ENCODE data around the gene U2AF1L4.

The U2AF1L4 gene

DNA sequence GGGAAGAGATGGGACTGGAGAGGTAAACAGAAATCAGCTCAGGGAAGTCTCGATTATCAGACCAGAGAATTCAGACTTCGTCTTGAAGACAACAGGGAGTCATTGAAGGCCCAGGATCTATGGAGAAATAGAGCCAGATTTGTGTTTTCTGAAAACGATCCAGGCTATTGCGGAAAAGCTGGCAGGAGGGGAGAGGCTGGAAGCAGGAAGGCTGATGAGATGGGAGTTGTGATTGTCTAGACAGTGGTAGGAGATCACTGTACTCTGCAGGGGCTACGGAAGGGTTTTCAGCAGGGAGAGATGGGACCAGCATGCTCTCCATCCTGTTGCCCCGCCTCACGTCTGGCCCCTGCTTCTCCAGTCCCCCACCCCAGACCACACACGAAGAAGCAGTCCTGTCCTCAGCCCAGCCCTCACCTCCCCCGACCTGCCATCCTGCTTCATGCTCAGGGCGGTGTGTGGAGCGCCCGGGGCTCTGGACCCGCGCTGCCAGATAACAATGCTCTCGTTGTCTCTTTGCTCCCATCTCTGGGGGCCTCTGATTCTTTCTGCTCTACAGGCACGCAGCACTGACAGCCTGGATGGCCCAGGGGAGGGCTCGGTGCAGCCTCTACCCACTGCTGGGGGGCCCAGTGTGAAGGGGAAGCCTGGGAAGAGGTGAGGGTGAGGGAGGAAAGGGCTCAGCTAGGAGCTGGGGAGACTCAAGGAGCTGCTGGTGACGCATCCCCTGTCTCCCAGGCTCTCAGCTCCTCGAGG is 32.0 kb upstream of the U2AF1L4 start:
- TF ChIP-seq POLR2A (IDR thresholded peaks at IDR 0.05; ENCODE audit: extremely low read depth, insufficient read length) (no peak), MYC (IDR thresholded peaks at IDR 0.05; ENCODE audit: low read depth, low read length) (no peak)
- TF ChIP-seq, protein P1, sequence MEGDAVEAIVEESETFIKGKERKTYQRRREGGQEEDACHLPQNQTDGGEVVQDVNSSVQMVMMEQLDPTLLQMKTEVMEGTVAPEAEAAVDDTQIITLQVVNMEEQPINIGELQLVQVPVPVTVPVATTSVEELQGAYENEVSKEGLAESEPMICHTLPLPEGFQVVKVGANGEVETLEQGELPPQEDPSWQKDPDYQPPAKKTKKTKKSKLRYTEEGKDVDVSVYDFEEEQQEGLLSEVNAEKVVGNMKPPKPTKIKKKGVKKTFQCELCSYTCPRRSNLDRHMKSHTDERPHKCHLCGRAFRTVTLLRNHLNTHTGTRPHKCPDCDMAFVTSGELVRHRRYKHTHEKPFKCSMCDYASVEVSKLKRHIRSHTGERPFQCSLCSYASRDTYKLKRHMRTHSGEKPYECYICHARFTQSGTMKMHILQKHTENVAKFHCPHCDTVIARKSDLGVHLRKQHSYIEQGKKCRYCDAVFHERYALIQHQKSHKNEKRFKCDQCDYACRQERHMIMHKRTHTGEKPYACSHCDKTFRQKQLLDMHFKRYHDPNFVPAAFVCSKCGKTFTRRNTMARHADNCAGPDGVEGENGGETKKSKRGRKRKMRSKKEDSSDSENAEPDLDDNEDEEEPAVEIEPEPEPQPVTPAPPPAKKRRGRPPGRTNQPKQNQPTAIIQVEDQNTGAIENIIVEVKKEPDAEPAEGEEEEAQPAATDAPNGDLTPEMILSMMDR (IDR thresholded peaks at IDR 0.05; ENCODE audit: low read depth, low read length): no peak
- TF ChIP-seq, protein P2, sequence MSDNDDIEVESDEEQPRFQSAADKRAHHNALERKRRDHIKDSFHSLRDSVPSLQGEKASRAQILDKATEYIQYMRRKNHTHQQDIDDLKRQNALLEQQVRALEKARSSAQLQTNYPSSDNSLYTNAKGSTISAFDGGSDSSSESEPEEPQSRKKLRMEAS (IDR thresholded peaks at IDR 0.05; ENCODE audit: low read depth, low read length): no peak
- no peak overlapping the region for H3K4me3 ChIP-seq (ENCODE audit: low read depth, low read length)
- DNase-seq (ENCODE audit: low read depth): no peak

DNA sequence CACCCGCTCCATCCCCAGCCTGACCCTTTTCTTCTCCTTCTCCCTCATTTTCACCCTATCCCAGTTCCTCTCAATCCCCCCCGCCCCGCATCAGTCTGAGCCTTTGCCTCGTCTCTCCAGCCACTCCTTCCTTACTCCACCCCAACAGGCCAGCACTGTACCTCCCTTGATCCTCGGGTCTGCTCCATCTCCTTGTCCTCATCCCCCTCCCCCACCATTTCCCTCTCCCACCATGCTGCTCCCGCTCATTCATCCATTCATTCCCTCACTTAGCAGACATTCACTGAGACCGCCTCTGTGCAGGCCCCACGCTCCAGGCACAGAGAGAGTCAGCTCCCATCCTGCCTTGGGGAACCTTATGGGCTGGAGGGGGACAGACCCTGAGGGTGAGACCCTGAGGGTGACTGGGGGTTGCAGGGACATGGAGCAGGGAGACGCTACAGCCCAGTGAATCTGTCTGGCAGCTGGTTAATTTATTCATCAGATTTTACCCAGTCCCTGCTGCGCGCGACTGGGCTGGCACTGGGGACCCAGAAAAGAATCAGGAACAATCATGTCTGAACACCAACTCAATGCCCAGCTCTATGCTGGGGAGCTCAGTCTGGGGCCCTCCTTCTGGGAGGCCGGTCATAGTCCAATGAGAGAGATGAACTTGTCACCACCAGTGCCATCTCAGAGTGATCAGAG is 31.0 kb upstream of the U2AF1L4 start:
- no peak for DNase-seq (ENCODE audit: low read depth)

DNA sequence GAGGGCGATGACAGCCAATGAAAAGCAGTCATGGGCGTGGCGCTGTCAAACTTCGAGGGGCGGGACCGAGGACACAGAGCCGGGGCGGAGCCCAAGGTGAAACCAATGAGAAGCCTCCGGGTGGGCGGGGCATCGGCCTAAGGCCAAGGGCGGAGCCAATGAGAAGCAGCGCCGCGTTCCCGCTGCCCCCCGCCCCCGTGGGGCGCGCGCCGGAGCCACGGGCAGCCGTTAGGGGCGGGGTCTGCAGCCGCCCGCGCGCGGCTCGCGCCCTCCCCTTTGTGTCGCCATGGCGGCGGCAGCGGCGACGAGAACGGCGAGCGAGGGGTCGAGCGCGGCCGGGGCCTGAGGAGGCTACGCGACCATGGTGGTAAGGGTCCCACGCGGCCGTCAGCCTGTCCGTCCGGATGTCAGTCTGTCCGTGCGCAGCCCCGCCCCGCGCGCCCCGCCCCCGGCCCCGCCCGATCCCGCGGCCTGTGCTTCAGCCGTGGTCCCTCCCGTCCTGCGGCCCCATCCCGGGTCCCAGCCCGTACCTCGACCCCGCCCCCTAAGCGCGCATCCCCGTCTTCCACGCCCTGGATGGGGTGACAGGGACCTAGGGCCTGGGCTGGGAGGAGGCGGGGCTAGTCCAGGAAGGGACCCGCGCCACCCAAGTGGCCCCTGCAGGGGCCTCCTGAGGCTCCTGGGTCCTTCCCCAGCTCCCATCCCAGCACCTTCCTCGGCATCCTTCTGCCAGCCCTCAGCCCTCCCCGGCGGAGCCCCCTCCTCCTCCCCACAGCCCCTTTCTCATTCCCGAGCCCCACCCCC is 30.3 kb upstream of the U2AF1L4 start, which contains the start of gene ARHGAP33:
TSS of gene ARHGAP33 (plus strand) at position 267 of the 804 bp plus-strand sequence. CDS start at position 362, 95 bp downstream.
- peak within 1 kb of the TSS; percentile 28 for H3K4me3 ChIP-seq (ENCODE audit: low read depth, low read length)
- peak; percentile 90 for DNase-seq (ENCODE audit: low read depth)
- TF ChIP-seq, protein P1 (IDR thresholded peaks at IDR 0.05; ENCODE audit: low read depth, low read length): no peak
- TF ChIP-seq, protein P2 (IDR thresholded peaks at IDR 0.05; ENCODE audit: low read depth, low read length): peak; percentile 33; the same call in 1 of the 2 replicates
- TF ChIP-seq POLR2A (IDR thresholded peaks at IDR 0.05; ENCODE audit: extremely low read depth, insufficient read length): peak; percentile 41

More for the DNA sequence above, 31.0 kb upstream of the U2AF1L4 start:
- TF ChIP-seq POLR2A (IDR thresholded peaks at IDR 0.05; ENCODE audit: extremely low read depth, insufficient read length) (no peak), MYC (IDR thresholded peaks at IDR 0.05; ENCODE audit: low read depth, low read length) (no peak)
- TF ChIP-seq, protein P1 (IDR thresholded peaks at IDR 0.05; ENCODE audit: low read depth, low read length): no peak
- TF ChIP-seq, protein P2 (IDR thresholded peaks at IDR 0.05; ENCODE audit: low read depth, low read length): no peak
- peak overlapping the region; percentile 28 for H3K4me3 ChIP-seq (ENCODE audit: low read depth, low read length)

DNA sequence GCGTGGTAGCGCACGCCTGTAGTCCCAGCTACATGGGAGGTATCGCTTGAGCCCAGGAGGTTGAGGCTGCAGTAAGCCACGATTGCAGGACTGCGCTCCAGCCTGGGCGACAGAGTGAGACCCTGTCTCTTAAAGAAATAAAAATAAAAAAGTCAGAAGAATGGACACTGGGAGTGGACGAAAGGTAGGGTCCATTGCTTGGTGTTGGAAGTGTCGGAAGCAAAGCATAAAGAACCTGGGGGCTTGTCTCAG is 29.8 kb upstream of the U2AF1L4 start:
- H3K4me3 ChIP-seq (ENCODE audit: low read depth, low read length): peak overlapping the region; percentile 16

More for the DNA sequence above, 29.8 kb upstream of the U2AF1L4 start:
- no peak for DNase-seq (ENCODE audit: low read depth)
- TF ChIP-seq POLR2A (IDR thresholded peaks at IDR 0.05; ENCODE audit: extremely low read depth, insufficient read length): no peak
- TF ChIP-seq MYC (IDR thresholded peaks at IDR 0.05; ENCODE audit: low read depth, low read length): no peak
- TF ChIP-seq, protein P1 (IDR thresholded peaks at IDR 0.05; ENCODE audit: low read depth, low read length): no peak
- TF ChIP-seq, protein P2 (IDR thresholded peaks at IDR 0.05; ENCODE audit: low read depth, low read length): no peak

Data from NB4 (cell line).